Measurements from ENCODE around the gene POLD4. TPM values are rescaled to one million over a fixed set of nuclear protein-coding genes. Genes with fewer than 3 reads are reported as not detected.

POLD4 gene
- total RNA-seq, 1 donor from 2014 or later = 80.0 TPM

GRCh38 chr11:67345920-67346819 lies 7.2 kb downstream of the POLD4 start:
- DNase-seq (ENCODE audit: extremely low spot score in 2 of 2) = no peak
- intact Hi-C loops (cut with DNase I) = loop anchor here (5.0 kb wide), 1 partner anchor 36 kb away; no protein-coding TSS in a partner anchor
- peaks cover 37% of the 10 kb centered on the region for H3K4me1 ChIP-seq
- no peaks in the 10 kb centered on the region for H3K36me3 ChIP-seq
- no peaks in the 10 kb centered on the region for H3K27me3 ChIP-seq
- peak overlapping the region; percentile 56 for H3K27ac ChIP-seq
- H3K9me3 ChIP-seq = no peaks in the 10 kb centered on the region
- TF ChIP-seq CTCF (IDR thresholded peaks at IDR 0.05) = peak in 1 of 3 experiments; percentile 12
- TF ChIP-seq POLR2AphosphoS5 (IDR thresholded peaks at IDR 0.05; ENCODE audit: insufficient read depth in 1 of 2, low read depth in 1 of 2) = peak in 1 of 2 donors; percentile 80
- no peak for TF ChIP-seq POLR2A (IDR thresholded peaks at IDR 0.05)
- no peak overlapping the region for H3K4me3 ChIP-seq

GRCh38 chr11:67345247-67345919 lies 8.0 kb downstream of the POLD4 start:
- Histone ChIP-seq H3K27me3 (no peaks in the 10 kb centered on the region), H3K27ac (peak overlapping the region; percentile 56), H3K4me1 (peaks cover 29% of the 10 kb centered on the region), H3K36me3 (no peaks in the 10 kb centered on the region), H3K4me3 (no peak overlapping the region), H3K9me3 (no peaks in the 10 kb centered on the region)
- TF ChIP-seq POLR2AphosphoS5 (IDR thresholded peaks at IDR 0.05; ENCODE audit: insufficient read depth in 1 of 2, low read depth in 1 of 2) = no peak
- no peak for TF ChIP-seq POLR2A (IDR thresholded peaks at IDR 0.05)
- TF ChIP-seq CTCF (IDR thresholded peaks at IDR 0.05) = no peak
- intact Hi-C loops (cut with DNase I) = loop anchor here (5.0 kb wide), 1 partner anchor 37 kb away; no protein-coding TSS in a partner anchor
- no peak for DNase-seq (ENCODE audit: extremely low spot score in 2 of 2)

GRCh38 chr11:67344264-67344663 lies 9.1 kb downstream of the POLD4 start:
- Histone ChIP-seq H3K4me3 (no peak overlapping the region), H3K9me3 (no peaks in the 10 kb centered on the region), H3K36me3 (no peaks in the 10 kb centered on the region), H3K4me1 (peaks cover 26% of the 10 kb centered on the region), H3K27ac (peak overlapping the region; percentile 56), H3K27me3 (no peaks in the 10 kb centered on the region)
- intact Hi-C loops (cut with DNase I) = no loop called here
- TF ChIP-seq CTCF (IDR thresholded peaks at IDR 0.05) (no peak), POLR2A (IDR thresholded peaks at IDR 0.05) (no peak), POLR2AphosphoS5 (IDR thresholded peaks at IDR 0.05; ENCODE audit: insufficient read depth in 1 of 2, low read depth in 1 of 2) (no peak)
- no peak for DNase-seq (ENCODE audit: extremely low spot score in 2 of 2)

- no peaks in the 10 kb centered on the region for H3K27me3 ChIP-seq
- H3K9me3 ChIP-seq = no peaks in the 10 kb centered on the region
- TF ChIP-seq POLR2AphosphoS5 (IDR thresholded peaks at IDR 0.05; ENCODE audit: insufficient read depth in 1 of 2, low read depth in 1 of 2) = no peak
- TF ChIP-seq POLR2A (IDR thresholded peaks at IDR 0.05) = no peak
- TF ChIP-seq CTCF (IDR thresholded peaks at IDR 0.05) = no peak
- no peak for DNase-seq (ENCODE audit: extremely low spot score in 2 of 2)
- no peak overlapping the region for H3K4me3 ChIP-seq
- no peaks in the 10 kb centered on the region for H3K4me1 ChIP-seq
- intact Hi-C loops (cut with DNase I) = no loop called here
- H3K36me3 ChIP-seq = no peaks in the 10 kb centered on the region
- H3K27ac ChIP-seq = no peak overlapping the region
Measured at GRCh38 chr11:67337257-67337656, 16.1 kb downstream of the POLD4 start.
